T-helper 9 cell (primary cell): ENCODE results near the gene LNX2.
A peak's percentile ranks its signal among the peaks of the same experiment; 100 is the strongest.

Source experiments
- DNase-seq: peaks from one replicate; pipeline ENCODE4 v3.0.0-alpha.2; 2020
- total RNA-seq, 2 donors: gene quantifications; one replicate each; lab custom pipeline; 2026; lab: John Stamatoyannopoulos, UW

The LNX2 gene
- 13.8 to 25.3 reads per million in 2 donors for total RNA-seq

DNA sequence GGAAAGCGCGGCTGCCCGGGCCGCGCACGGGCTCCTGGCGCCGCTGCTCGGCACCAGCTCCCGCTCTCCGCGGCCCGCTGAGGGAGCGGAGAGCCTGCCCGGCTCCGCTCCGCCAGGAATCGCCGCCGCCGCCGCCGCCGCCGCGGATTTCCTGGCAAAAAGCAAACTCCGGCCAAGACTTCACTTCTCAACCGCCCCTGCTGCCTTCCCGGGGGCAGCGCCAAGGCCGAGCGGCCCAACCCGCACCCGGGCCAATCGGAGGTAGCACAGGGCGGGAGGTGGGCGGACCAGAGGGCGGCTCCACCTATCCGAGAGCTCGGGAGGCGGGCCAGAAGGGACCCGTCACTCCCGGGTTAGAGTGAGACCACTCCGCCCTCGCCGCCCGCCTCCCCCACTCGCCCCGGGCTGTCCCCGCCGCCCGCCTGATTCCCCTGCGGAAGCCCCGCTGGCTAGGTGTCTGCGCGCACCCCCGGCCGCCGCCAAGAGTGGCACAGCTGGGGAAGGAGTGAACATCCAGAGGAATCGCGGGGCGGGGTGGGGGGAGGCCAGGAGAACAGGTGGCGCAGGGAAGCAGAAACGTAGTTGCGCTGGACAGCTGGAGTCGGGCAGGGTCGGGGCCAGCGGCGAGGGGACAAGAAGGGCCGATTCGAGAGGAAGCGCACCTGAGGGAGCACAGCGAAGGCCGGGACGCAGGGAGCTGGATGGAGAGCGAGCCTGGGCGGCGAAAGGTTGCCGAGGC lies at the start of gene LNX2:
Gene LNX2 (minus strand): TSS at position 153 of the 739 bp plus-strand sequence. CDS start 38,826 bp downstream, outside the sequence.
- peak; percentile 92 for DNase-seq

DNA sequence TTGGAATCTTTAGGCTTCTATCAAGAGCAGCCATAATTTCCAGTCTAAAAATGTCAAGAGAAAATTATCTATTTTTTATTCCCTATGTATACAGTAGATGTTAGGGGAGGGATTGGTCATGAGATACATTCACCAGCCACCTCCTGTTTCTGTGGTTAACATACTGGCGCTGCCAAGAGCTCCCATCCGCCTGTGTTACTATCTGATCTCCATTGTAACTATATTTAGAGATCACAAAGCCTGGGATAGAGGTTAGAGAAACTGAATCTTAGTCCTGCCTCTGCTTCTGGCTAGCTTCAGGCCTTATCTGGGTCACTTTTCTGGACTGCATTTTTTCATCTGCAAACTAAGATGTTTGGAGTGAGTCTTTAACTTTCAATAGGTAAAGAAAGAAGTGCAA lies 47.6 kb upstream of the LNX2 start:
- DNase-seq = no peak

DNA sequence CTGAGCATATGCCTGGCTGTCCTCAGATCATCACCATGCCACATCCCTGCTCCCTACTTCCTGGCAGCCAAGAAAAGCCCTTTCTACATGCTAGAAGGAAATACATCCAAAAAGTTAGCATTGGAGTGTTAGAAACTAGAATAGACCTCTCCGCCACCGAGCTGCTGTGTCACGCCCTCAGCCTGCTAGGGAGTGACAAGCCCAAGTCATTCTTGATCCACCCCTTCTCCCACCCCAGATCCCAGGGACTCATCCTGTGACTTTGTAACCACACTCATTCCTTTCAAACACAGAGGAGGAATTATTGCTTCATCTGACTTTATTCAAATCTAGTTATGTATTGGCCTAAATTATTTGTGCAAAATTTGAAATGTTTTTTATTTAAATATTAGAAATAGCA lies 46.6 kb upstream of the LNX2 start:
- DNase-seq = no peak

DNA sequence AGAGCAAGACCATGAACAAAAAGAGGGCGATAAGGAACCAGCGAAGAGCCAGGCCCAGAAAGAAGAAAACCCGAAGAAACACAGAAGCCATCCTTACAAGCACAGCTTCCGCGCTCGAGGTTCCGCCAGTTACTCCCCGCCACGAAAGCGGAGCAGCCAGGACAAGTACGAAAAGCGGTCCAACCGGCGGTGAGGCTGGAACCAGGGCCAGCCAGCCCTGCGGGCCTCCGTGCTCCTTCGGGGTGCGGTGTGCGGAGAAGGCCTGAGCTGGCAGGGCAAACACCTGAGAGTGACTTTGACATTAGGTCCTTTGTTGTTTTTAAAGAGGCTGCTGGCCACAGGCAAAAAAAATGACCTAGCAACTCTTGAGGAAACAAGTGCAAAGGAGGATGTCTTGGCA lies 45.4 kb upstream of the LNX2 start:
- no peak for DNase-seq

DNA sequence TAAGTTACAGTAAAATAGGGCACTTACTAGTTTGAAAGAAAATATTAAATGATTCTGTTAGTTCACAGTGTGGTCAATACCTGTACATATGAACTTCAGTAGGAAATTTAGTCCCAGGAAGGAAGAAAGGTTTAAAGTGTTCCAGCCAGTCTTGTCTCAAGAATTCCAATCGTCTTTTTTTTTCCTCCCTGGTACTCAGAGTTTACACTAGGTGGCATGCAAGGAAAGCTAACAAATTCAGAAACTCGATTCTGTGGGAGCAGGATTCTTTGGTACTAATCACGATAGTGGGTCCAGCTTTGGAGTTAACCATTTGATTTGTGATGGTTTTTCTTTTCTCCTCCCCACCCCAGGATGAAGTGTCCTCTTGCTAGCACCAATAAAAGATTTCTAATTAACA lies 45.0 kb upstream of the LNX2 start:
- DNase-seq = no peak

DNA sequence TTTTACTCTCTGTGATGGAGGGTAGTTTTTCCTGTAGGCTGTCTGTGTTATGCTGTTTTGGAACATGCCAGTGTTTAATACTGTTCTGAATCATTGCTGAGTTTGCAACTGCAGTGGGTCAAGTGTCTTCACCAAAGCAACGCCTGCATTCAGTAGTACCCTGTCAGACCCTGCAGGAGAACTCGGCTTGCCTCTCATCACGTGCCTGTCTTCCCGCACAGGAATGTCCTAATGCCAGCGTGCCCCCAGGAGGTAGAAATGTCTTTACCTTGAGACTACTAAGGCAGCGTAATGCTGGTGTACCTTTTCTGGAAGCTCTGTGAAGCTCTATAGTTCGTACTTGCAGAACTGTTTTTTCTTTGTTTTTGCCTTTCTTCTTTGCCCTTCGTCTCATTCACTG lies 43.6 kb upstream of the LNX2 start:
- no peak for DNase-seq

DNA sequence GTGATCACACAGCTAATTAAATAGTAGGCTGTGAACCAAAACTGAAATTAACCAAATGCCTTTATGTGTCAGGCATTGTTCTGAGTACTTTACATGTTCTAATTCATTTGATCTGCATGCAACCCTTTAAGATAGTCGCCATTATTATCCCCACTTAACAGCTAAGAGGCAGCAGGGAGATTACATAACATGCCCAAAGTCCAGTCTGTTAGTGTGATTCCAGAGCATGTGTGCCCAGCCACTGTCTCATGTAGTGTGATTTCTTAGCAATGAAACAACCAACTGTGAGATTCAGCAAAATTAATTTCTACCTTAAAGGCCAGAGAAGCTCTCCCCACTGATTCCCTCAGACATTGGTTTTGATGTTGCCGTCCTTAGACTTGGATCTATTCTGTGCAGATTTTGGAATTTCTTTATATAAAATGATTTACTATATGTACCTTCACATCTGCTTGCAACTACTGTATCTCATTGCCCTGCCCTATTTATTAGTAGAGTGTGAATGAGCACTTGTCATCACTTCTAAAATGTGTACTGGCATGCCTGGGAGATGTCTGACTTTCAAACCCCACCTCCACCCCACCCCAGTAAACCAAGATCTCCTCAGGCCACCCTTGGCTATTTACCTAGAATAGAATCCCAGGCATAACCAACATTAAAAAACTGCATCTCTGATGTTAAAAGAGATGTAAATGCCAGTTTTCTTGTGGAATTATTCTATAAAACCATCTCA lies 42.6 kb upstream of the LNX2 start:
- no peak for DNase-seq

DNA sequence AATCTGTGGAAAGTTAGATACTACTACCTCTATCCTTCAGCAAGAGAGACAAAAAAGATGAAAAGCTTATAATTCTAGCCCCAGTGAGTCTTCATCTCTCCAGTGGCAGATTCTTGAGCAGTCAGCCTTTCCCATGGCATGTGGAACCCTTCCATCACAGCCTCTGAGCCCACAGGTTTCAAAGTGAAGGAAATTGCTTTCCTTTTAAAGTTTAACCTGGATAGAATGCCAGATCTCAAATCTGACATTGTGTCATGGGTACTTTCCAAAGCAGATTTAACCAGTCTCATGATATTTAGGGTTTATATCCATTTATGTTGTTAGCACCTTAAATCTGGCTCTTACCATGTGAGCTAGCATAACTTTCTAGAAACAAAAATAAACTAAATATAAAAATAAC lies 40.7 kb upstream of the LNX2 start:
- DNase-seq = no peak

DNA sequence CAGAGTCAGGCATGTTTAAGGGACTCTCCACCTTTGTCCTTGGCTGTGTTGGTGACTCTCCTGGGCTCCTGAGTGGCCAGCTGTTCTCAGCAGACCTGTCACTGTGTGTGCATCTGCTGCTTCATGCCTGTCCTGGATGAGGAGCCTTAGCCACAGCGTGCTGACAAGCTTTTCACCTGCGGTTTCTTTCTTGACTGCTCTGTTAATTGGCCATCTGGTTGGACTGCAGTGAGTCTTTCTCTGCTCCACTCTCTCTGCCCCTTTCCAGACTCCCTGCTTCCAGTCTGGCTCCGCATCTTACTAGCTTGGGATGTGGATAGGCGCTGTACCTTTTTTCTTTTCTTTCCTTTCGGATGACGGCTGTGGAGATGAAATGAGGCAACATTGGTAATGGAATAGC lies 40.2 kb upstream of the LNX2 start:
- DNase-seq = no peak

DNA sequence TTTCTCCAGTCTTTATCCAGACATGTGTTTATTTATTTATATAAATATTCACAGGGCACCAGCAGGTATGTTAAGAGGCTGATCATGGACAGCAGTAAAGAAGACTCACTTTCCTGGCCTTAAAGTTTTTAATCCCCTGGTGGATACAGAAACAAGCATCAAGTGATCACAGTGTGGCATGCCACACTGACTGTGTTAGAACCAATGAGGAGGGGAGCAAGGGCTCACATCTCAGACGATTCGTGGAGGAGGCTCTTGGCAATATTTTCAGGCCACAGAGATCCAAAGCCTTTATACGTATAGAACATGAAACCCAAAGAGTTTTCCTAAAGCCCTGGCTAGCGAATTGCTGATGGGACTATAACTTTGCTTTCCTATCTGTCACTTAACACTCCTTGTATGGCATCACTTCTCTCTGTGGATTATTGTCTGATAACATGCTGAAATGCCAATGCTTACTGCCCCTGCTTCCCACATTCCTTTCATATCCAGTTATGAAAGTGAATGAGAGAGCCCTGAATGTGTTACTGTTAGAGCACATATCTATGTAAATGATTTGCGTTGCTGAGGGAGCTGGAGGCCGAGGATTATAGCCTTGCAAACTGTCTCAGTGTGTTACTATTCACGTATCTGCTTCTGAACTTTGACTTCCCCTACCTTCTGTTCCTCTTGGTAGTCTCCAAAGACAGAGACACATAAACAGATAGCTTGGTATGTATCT lies 39.0 kb upstream of the LNX2 start:
- no peak for DNase-seq

DNA sequence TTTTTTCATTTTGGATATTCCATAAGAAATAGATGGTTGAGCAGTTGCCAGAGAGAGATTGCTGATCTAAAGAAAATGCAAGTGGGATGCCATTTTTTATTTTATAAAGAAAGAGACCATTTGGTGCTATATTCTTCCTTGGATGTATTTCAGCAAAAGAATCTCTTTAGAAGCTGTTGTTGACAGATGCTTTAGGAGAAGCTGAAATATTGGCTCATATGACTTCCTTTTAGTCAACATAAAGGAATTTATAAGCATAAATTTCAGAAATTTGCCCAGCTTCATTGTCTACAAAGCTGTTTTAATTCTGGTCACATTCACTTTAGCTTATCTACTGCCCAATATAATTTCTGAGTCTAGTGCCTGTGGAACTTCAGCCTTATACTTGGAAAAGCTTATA lies 38.2 kb upstream of the LNX2 start:
- no peak for DNase-seq

DNA sequence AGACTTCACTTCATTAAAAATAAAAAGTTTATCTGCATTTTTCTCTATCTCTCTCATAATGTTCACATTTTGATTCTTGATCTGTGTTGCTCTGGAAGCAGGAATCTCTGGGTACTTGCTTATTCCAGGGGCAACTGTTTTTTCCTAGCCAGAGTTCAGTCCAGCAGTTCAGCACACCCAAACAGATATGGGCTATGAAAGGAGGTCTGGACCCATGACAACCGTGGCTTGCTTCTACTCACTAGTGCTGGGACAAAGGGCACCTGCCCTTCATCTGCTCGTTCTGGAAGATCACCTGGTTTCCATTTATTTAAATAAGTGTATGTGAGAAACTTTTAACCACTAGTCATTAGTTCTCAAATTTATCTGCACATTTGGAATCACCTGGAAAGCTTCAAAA lies 37.4 kb upstream of the LNX2 start:
- DNase-seq = no peak

DNA sequence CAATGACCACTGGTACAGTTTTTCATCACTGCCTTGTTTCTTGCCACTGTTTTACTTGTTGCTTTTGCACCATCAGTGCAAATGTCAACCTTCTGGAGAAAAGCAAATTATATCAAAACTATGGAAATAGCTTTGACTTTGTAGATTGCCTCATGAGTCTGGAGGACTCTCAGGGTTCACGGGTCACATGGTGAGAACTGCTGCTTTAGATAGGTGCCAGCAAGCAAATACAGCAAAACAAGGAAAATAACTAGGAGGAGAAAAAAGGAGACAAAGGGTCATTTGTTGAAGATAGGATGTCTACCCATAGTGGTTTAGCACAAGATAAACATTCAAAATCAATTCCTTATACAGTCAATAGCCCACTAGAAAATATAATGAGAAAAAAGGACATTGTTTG lies 34.5 kb upstream of the LNX2 start:
- DNase-seq = no peak

DNA sequence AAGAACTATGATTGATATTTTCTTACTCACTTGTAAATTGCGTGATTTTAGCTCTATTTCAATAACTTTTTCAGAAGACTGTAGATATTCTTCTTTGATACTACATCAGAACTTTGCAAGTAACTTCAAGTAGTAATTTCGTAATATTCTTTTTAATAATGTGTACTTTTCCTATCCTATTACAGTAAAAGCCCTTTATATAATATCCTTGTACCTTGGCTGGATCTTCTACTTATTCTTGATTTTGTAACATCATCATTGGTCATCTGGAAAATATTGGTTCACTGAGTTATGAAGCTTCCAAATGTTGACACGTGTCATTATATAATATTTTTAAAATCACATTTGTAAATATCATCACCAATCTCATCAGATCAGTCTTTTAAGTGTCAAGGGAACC lies 33.7 kb upstream of the LNX2 start:
- DNase-seq = no peak

DNA sequence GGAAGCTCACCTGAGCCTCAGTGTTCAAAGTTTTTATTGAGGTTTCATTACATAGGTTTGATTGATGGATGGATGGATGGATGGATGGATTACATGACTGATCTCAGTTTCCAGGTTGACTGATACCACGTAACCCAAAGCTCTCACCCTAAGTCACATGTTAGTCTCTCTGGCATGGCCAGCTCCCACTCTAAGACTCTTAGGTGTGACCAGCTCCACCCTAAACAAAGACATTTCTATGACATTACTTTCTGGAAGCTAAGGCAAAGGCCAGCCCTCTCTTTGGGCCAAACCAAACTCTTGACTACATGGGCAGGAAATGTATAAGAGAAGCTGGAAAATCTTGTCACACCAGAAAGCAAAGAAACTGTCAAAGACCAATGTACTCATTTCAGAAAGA lies 30.0 kb upstream of the LNX2 start:
- no peak for DNase-seq

DNA sequence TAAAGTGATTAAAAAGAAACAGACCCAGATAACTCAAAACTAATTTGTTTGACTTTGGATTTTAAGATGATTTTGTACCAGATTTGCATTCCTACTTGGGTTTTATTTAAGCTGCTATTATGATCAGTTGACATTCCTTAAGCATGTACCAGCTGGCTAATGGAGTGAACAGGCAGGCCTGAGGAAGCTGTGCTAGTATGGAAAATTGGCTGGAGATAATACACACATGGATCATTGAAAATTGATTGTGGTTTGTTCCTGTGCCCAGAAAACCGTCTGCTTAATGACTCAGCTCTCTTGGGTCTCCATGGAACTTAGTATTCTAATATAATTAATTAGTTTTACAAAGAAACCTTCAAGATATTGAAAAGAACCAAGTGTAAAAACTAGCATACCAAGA lies 24.0 kb upstream of the LNX2 start:
- no peak for DNase-seq

DNA sequence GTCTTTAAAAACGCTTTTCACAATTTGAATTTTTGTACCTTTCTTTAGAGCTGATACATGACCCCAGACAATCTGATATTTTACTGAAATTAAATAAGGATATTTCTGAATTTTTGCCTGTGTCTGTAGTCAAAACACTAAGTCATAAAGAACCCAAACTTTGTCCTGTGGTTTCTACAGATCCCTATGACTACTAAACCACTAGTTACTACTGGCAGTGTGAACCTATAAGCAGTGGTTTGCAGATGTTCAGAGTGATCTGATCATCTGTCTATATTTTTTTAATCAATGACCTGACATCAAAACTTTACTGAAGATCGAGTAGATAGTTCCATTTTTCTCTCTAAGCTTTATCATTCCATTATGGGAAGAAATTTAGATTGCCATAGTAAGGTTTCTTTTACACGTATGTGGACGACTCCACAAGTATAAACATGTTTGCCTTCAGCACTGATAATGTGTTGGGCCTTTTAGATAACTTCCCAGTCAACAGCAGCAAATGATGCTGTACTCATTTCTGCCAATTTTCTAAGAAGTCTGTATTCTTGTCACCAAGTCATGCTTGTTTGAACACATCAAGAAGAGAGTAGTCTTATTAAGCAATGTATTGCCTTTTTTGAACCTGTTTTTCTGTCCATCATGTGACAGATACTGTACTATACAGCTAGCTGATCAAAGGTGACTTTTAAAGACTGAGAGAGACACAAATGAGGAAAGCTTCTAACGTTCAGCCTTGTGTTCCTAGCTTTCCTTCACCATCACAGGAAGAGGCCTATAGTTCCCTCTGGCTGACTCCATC lies 23.2 kb upstream of the LNX2 start:
- DNase-seq = no peak

DNA sequence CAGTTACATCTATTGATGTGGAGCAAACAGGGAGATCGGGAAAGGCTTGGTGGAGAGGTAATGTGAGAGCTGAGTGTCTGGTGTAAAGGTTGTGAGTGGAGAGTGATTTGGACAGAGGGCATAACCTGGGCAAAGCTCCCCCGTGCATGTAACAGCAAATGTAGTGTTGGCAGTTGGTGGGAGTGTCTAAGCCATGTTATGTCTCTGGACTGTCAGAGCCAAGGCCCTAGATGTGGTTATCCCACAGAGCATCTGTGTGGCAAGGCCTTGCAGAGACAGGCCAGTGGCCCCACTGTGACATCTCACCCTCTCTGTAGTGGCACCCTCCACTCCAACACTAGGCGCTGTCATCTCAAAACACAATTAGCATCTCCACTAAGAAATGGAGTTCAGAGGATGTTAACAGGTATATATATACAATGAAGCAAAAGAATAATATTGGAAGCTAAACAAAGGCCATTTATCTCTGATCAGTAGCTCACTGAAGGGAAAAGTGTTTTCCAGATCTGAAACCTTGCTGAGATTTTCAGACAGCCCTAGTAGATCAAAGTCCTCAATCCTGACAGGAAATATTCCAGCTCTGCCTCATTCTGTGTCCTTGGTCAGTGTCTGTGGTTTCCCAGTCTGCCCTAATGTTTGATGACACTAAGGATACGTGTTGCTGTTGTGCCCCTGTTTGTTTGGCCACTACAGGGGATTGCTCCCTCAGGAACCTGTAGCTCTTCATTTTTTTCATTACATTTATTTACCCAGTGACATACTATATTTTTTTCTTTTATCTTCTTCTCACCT lies 21.6 kb upstream of the LNX2 start:
- no peak for DNase-seq

DNA sequence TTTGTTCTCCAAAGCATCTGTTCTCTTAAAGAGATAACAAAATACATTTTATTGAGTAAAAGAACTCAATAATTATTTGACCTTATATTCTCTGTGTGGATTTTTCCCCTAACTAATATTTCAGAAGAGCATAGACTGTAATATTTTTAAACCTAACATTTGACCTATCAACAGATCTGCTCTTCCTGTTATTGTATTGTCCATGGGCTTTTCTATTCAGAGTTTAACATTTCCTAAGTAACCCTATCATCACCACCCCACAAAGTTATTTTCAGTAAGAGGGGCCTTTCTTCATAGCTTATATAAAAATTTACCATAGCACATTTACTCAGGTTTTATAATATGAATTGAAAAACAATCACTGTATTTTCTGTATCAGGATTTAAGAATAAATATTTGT lies 18.9 kb upstream of the LNX2 start:
- DNase-seq = no peak

DNA sequence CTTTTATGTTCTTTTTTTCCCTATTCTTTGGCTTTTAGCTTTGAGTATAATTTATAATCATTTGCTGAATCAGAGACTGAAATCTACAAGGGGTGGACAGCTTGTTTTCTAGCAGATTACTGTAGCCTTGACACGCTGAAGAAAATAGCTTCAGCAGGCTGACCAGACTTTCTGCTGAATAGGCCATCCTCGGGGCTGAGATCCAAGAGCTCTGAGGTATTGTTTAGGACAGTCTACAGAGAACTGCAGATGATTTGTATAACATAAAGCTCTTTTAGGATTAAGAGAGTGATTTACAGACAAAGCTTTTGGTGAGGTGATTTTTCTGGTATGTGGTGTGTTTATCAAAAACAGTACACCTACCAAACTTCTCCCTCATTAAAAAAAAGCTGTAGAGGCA lies 18.2 kb upstream of the LNX2 start:
- DNase-seq = no peak

DNA sequence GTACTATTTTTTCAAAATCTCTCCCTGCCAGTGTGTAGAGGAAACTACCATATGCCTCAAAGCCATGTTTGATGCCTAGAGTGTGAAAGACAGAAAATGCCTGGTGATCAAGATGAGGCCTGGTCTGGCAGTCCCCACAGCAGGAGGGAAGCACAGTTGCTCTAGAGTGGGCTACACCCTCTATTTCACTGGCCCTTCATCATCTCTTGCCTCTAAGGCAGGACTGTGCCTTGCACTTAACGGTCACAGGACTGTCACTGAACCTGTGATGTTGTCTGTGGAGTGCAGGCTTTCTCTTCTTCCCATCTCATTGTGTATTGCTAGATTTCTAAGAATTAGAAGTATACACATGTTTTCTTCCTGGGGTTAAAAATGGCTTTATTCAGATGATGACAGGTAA lies 17.7 kb upstream of the LNX2 start:
- no peak for DNase-seq

DNA sequence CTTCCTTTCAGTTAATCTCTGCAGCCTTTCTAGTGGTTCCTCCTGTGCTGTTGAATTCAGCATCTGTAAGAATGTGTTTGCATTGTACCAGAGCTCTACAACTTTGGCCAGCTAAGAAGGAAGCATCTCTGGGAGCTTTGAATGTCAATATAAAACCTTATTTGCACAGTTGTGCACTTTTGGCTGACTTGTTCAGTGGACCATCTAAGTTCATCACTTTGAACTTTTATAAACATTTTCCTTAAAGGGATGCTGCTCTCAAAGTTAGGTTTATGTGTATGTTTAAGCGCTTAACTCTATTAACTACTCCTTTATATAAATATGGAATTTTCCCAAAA lies 16.9 kb upstream of the LNX2 start:
- DNase-seq = no peak
